GM21737 (cell line): ENCODE measurements around the gene CYTH3.

ENCODE experiments used
- ATAC-seq: cut with Tn5 transposase; IDR thresholded peaks from one replicate; pipeline ENCODE4 v1.9.1; 2021; ENCODE audit warnings: mild to moderate bottlenecking, moderate library complexity; ENCODE audit not compliant: unreplicated experiment

The CYTH3 gene

GRCh38 chr7:6258440-6259182 lies 13.8 kb downstream of the CYTH3 start:
- ATAC-seq, result no peak

GRCh38 chr7:6257675-6258074 lies 14.7 kb downstream of the CYTH3 start:
- ATAC-seq, result no peak

DNA sequence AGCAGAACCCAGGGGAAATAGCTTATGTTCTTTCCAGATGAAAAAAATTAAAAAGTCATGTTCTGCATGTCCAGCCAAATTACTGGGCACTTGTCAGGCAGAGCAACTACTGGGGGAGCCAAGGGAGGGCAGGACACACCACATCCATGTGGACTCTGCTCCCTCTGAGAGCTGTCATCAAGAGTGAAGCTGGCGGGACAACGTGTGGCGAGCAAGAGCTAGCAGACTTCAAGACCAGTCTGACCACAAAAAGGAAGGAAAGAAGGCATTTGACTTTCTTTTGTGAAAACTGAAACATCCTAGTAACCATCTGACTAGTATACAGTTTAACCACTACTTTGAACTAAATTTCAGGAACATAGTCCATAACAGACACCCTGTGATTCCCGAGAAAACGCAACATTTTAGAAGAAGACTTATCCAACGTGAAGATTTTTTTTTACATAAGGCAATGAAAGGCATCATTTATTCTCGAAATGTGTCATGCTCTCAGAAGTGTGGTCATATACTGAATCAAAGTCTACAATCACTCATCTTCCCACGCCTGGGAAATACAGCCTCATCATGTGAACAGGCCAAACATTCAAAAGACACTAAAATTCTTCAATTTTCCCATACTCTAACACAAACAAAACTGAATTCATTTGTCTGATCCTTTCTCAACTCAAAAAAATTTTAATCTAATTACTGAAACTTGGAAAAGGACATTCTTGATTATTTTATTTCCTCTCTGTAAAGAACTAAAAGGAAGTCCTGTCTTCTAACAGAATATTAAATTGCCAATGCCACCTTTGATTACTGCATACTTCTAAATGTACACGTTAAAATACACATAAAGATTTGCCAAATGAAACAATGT lies 15.5 kb downstream of the CYTH3 start:
- ATAC-seq, result peak; percentile 80

GRCh38 chr7:6256109-6256483 lies 16.3 kb downstream of the CYTH3 start:
- ATAC-seq, result no peak

- no peak for ATAC-seq
Measured at GRCh38 chr7:6254866-6255265, 17.6 kb downstream of the CYTH3 start.

DNA sequence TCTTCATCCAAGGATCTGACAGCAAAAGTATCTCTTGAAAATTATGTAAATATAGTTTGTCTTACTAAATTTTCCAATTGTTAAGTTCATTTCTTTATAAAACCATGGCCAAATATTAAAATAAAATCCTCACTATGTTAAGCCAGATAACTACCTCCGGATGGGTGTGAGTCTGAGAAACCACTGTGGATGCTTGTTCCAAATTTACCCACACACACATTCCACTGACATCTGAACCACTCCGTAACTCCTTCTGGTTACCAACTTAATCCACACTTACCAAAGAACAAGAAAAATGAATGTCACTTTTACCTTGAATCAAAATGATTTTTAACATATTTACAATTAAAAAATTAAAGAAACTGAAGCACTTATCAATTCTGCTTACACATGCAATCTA lies 19.7 kb downstream of the CYTH3 start:
- no peak for ATAC-seq

DNA sequence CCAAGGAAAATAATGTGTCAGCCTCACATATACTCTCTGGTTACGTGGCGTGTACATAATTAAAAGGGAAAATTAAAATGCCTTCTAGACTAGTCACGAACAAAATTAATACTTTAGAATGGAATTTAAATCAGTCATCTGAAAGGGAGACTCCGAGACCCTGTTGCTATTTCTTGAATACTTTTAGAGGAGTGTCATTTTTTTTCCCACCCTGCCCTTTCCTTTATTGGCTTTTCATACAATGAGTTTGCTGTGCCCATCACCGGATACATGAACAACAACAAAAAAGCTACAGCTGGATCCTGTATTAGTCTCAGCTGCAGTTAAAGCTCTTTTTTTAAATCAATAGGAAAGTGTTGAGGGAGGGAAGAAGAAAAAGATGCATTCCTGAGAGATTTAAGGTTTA lies 20.1 kb downstream of the CYTH3 start:
- no peak for ATAC-seq

GRCh38 chr7:6251653-6252052 lies 20.8 kb downstream of the CYTH3 start:
- ATAC-seq, result no peak

- peak; percentile 79 for ATAC-seq
Measured at GRCh38 chr7:6250364-6250833, 22.0 kb downstream of the CYTH3 start.

GRCh38 chr7:6249043-6249442 lies 23.4 kb downstream of the CYTH3 start:
- ATAC-seq, result no peak

DNA sequence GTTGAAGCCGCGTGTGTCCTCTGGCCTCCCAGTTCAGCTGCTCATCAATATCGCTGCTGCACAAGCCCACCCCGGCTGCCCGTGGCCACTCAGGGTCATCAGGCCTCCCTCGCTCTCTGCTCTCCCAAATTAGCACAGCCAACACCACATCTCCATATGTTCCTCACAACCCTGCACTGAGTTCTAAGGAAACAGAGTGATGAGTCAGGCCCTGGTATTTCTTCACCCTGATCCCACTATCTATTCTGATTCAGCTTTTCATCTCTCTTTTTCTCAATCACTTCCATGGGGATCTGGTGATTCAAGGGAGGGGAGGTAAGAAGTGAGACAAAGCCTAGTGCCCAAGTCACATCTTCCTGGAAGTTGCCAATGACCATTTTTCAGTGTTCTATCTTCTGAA lies 23.8 kb downstream of the CYTH3 start:
- ATAC-seq, result no peak

- ATAC-seq, result no peak
Measured at GRCh38 chr7:6246251-6246917, 26.0 kb downstream of the CYTH3 start.

- ATAC-seq, result no peak
Measured at GRCh38 chr7:6244021-6244420, 28.4 kb downstream of the CYTH3 start.

DNA sequence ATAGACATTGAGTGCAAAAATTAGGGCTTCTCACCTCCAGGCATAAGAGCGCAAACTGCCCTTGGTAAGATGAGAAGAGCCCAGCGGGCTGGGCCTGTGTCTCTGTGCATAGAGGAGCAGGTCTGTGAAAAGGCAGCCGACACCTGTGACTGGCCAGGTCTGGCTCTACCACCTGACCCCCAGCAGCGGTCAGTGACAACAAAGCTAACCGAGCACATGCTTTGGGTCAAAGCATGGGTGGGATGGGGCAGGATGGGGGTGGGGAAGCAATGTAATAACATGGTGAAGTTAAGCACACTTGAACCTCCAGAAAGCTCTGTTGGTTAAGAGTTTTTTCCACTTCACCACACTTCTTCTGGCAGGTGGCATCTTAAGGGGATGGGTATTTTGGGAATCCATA lies 29.3 kb downstream of the CYTH3 start:
- ATAC-seq, result no peak

DNA sequence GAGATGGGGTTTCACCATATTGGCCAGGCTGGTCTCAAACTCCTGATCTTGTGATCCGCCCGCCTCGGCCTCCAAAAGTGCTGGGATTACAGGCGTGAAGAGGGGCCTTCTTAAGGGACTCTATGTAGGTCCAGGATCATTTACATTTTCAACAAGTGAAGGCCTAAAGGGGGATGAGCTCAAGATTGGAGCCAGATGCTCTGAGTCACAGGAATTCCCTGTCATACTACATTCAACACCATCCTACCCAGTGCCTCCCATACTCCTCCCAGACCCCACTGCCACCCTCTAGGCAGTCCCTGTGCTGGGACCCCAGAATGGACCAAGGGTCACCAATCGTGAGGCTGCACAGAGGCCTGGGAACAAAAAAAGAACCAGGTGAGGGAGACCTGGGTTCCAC lies 29.9 kb downstream of the CYTH3 start:
- no peak for ATAC-seq

GRCh38 chr7:6241607-6241973 lies 30.8 kb downstream of the CYTH3 start:
- ATAC-seq, result no peak

DNA sequence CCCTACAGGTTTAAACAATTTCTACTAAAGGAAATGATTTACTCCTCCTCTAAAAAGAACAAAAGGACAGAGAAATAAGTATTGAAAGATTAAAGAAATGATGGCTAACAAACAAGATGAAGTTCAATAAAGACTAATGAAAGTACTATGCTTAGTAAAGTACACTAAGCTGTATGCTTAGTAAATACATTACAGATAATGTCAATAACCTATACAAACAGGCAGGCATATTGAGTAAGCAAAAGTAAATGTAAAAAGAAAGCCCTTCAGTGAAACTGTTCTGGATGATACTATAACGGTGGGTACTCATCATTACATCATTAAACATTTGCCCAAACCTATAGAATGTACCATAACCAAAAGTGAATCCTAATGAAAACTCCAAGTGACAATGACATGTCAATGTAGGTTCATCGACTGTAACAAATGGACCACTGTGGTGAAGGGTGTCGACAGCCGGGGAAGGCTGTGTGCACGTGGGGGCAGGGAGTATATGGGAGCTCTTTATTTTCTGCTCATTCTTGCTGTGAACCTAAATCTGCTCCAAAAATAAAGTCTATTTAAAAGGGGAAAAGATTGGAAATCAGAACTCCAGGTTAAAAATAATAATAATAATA lies 34.0 kb downstream of the CYTH3 start:
- no peak for ATAC-seq

GRCh38 chr7:6237730-6238129 lies 34.7 kb downstream of the CYTH3 start:
- no peak for ATAC-seq

DNA sequence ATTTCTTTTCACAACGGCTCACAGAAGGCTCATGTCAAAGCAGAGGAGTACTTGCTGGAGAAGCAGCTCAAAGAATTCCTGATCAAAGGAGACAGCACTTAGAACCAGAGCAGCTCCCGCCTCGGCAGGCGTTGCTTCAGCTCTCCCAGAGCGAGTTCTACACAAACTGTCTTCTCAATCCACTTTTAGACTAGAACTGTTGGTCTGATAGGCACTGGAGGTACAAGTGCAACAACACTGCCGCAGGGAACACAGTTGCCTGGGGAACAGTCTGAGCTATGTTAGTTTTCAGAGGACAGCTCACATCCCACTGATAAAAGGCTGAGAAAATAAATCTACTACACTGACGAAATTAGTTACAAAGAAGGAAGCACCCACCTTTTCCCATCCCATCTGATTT lies 35.4 kb downstream of the CYTH3 start:
- no peak for ATAC-seq

DNA sequence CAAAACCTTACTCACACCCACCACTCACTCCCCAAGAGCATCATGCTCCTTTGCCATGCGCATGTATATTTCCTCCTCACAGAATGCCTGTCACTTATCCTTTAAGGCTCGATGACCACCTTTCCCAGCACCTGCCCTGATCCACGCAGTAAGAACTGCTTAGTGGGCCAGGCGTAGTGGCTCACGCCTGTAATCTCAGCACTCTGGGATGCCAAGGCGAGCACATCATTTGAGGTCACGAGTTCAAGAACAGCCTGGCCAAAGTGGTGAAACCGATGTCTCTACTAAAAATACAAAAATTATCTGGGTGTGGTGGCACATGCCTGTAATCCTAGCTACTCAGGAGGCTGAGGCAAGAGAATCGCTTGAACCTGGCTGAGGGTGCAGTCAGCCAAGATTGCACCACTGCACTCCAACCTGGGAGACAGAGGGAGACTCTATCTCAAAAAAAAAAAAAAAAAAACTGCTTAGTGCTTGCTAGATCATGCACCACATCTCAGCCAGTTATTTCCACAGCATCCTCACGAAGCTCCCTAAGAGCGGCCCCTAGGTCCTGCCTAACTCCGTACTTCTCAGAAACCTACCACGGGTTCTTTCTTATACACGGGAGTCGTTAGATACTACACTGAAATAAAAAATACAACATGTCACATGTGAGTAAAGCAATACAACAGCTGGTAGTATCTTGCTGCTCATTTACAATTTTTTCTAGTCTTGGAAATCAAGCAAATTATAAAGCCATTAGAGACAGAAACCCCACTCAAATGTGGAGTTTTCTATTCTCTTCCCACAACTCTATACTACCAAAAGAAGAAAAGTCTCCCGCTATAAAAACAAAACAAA lies 37.2 kb downstream of the CYTH3 start:
- ATAC-seq, result no peak
